Neutrophil (primary cell): ENCODE measurements around the gene RARB.

Experiments
- H3K27ac ChIP-seq: fragments of 200-600 bp; sonication (generic); 2 replicates; pipeline ENCODE4 v1.5.1; 2016; ENCODE audit warnings: mild to moderate bottlenecking, moderate library complexity
- H3K27me3 ChIP-seq: fragments of 200-600 bp; sonication (generic); 2 replicates; pipeline ENCODE4 v1.6.0; 2016; ENCODE audit warnings: mild to moderate bottlenecking
- H3K36me3 ChIP-seq: fragments of 200-600 bp; sonication (generic); 2 replicates; pipeline ENCODE4 v1.5.1; 2017
- H3K4me1 ChIP-seq, 2 experiments: fragments of 200-600 bp in 1 of 2; sonication (generic) in 1 of 2; 1 replicate in 1 of 2; 2 replicates in 1 of 2; pipeline versions ENCODE4 v1.5.1 to v1.6.1; 2013 to 2016; ENCODE audit warnings: low read depth in 1 of 2, low read length in 1 of 2, mild to moderate bottlenecking in 1 of 2, moderate library complexity in 1 of 2; ENCODE audit not compliant: control insufficient read depth in 1 of 2, insufficient read depth in 1 of 2
- H3K4me3 ChIP-seq, 2 experiments: fragments of 200-600 bp in 1 of 2; sonication (generic) in 1 of 2; 1 replicate in 1 of 2; 2 replicates in 1 of 2; pipeline ENCODE4 v1.5.1; 2013 to 2016; ENCODE audit warnings: low read depth in 1 of 2, low read length in 1 of 2, mild to moderate bottlenecking in 1 of 2, moderate library complexity in 1 of 2
- H3K9me3 ChIP-seq: fragments of 200-600 bp; sonication (generic); 2 replicates; pipeline ENCODE4 v1.5.1; 2016
- TF ChIP-seq, protein P1 (sequence below): fragments of 200-600 bp; sonication (generic); IDR thresholded peaks from 2 replicates; pipeline ENCODE4 v1.5.1; 2016; ENCODE audit warnings: antibody characterized with exemption

The RARB gene

DNA sequence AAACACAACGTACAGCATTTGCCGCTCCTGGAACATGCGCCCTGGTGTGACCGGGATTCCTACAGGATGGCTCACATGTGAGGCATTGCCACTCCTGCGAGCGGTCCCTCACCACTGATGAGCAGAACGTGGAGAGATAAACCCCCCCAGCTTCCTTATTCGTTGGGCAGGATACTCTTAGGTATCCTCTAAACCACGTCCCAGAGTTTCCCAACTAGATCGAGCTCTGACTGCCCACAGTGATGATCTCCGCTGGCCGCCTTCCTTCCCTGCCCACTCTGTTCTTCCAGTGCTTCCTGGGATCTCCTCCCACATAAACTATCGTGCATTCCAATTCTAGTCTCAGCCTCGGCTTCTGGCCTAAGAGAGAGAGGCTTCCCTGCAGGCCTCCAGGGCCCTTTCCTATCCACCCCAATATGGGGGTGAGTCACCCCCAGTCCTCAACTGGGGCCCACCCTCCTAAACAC, 144.9 kb downstream of the RARB start:
- no peaks in the 10 kb centered on the region for H3K36me3 ChIP-seq
- H3K9me3 ChIP-seq, result no peaks in the 10 kb centered on the region
- no peaks in the 10 kb centered on the region for H3K4me1 ChIP-seq
- TF ChIP-seq, protein P1, sequence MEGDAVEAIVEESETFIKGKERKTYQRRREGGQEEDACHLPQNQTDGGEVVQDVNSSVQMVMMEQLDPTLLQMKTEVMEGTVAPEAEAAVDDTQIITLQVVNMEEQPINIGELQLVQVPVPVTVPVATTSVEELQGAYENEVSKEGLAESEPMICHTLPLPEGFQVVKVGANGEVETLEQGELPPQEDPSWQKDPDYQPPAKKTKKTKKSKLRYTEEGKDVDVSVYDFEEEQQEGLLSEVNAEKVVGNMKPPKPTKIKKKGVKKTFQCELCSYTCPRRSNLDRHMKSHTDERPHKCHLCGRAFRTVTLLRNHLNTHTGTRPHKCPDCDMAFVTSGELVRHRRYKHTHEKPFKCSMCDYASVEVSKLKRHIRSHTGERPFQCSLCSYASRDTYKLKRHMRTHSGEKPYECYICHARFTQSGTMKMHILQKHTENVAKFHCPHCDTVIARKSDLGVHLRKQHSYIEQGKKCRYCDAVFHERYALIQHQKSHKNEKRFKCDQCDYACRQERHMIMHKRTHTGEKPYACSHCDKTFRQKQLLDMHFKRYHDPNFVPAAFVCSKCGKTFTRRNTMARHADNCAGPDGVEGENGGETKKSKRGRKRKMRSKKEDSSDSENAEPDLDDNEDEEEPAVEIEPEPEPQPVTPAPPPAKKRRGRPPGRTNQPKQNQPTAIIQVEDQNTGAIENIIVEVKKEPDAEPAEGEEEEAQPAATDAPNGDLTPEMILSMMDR, result no peak
- H3K4me3 ChIP-seq, result no peak overlapping the region
- H3K27me3 ChIP-seq, result no peaks in the 10 kb centered on the region
- no peak overlapping the region for H3K27ac ChIP-seq

- no peaks in the 10 kb centered on the region for H3K9me3 ChIP-seq
- H3K4me3 ChIP-seq, result no peak overlapping the region
- no peak overlapping the region for H3K27ac ChIP-seq
- H3K27me3 ChIP-seq, result no peaks in the 10 kb centered on the region
- TF ChIP-seq, protein P1, result no peak
- no peaks in the 10 kb centered on the region for H3K36me3 ChIP-seq
- H3K4me1 ChIP-seq, result no peaks in the 10 kb centered on the region
Measured at GRCh38 chr3:25573386-25574171, 145.5 kb downstream of the RARB start.

GRCh38 chr3:25574172-25574765, 146.2 kb downstream of the RARB start:
- Histone ChIP-seq H3K4me3 (no peak overlapping the region), H3K27me3 (no peaks in the 10 kb centered on the region), H3K4me1 (no peaks in the 10 kb centered on the region), H3K9me3 (no peaks in the 10 kb centered on the region), H3K27ac (no peak overlapping the region), H3K36me3 (no peaks in the 10 kb centered on the region)
- TF ChIP-seq, protein P1, result no peak

DNA sequence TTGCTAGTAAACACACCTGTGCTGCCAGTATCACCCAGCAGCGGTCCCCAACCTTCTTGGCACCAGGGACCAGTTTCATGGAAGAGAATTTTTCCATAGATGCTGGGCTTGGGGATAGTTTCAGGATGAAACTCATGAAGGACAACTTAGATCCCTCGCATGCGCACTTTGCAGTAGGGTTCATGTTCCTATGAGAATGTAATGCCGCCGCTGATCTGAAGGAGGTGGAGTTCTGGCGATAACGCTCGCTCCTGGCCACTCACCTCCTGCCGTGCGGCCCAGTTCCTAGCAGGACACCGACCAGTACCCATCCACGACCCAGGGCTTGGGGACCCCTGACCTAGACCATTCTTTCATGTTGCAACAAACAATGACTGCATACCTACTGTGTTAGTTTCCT, 146.9 kb downstream of the RARB start:
- Histone ChIP-seq H3K4me3 (no peak overlapping the region), H3K27me3 (no peaks in the 10 kb centered on the region), H3K27ac (no peak overlapping the region), H3K4me1 (no peaks in the 10 kb centered on the region), H3K9me3 (no peaks in the 10 kb centered on the region), H3K36me3 (no peaks in the 10 kb centered on the region)
- TF ChIP-seq, protein P1, result no peak

DNA sequence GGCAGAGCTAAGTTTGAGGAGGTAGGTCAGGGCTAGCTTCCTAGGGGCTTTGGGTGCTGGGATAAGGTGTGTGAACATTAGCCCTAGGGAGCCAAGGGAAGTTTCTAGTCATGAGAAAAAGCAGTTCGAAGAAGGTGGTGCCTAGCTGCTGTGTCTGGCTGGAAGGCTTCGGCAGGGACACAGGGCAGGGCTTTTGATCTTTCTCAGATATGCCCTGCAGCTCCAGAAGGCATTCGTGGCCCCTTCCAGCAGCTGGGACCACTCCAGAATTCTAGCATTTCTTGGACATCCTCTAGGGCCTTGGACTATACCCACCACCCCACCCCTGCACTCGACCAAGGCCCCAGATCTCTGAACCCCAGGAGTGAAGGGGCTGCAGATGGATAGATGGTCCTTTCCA, 148.1 kb downstream of the RARB start:
- TF ChIP-seq, protein P1, result no peak
- Histone ChIP-seq H3K36me3 (no peaks in the 10 kb centered on the region), H3K27ac (no peak overlapping the region), H3K27me3 (no peaks in the 10 kb centered on the region), H3K4me3 (no peak overlapping the region), H3K9me3 (no peaks in the 10 kb centered on the region), H3K4me1 (no peaks in the 10 kb centered on the region)
